HEK293 (cell line): ENCODE data around the gene GDE1.

Source experiments
- FEZF1 ChIP-seq: fragments of 450-650 bp; formaldehyde crosslinking; IDR thresholded peaks from 2 replicates; pipeline ENCODE4 v1.5.1; 2016; ENCODE audit warnings: missing biosample characterization, missing genetic modification characterization
- GLIS2 ChIP-seq: fragments of 450-650 bp; formaldehyde crosslinking; IDR thresholded peaks from 2 replicates; pipeline ENCODE4 v1.5.1; 2016; ENCODE audit warnings: missing biosample characterization, missing genetic modification characterization
- OVOL3 ChIP-seq: fragments of 450-650 bp; formaldehyde crosslinking; IDR thresholded peaks from 2 replicates; pipeline ENCODE4 v1.5.1; 2016; ENCODE audit warnings: missing biosample characterization, missing genetic modification characterization
- PRDM1 ChIP-seq: fragments of 450-650 bp; formaldehyde crosslinking; IDR thresholded peaks from 2 replicates; pipeline ENCODE4; 2016; ENCODE audit warnings: missing biosample characterization, missing genetic modification characterization
- SETDB1 ChIP-seq: IDR thresholded peaks from one replicate; pipeline ENCODE4 v1.6.1; 2017; ENCODE audit warnings: mild to moderate bottlenecking, low read length, moderate library complexity, mixed read lengths; ENCODE audit not compliant: insufficient read length
- SP2 ChIP-seq: fragments of 450-650 bp; formaldehyde crosslinking; IDR thresholded peaks from 2 replicates; pipeline ENCODE4 v1.5.1; 2016; ENCODE audit warnings: missing biosample characterization, missing genetic modification characterization
- SP7 ChIP-seq: fragments of 450-650 bp; formaldehyde crosslinking; IDR thresholded peaks from 2 replicates; pipeline ENCODE4 v1.5.1; 2016; ENCODE audit warnings: missing biosample characterization, missing genetic modification characterization
- ZBTB20 ChIP-seq: fragments of 450-650 bp; formaldehyde crosslinking; IDR thresholded peaks from 2 replicates; pipeline ENCODE4 v1.5.1; 2016; ENCODE audit warnings: missing biosample characterization, missing genetic modification characterization
- ZEB2 ChIP-seq: fragments of 450-650 bp; formaldehyde crosslinking; IDR thresholded peaks from 2 replicates; pipeline ENCODE4 v1.5.1; 2016; ENCODE audit warnings: missing biosample characterization, missing genetic modification characterization
- ZNF10 ChIP-seq: fragments of 450-650 bp; formaldehyde crosslinking; IDR thresholded peaks from 2 replicates; pipeline ENCODE4 v1.5.1; 2017; ENCODE audit warnings: missing biosample characterization, missing genetic modification characterization
- ZNF146 ChIP-seq: fragments of 450-650 bp; formaldehyde crosslinking; IDR thresholded peaks from 2 replicates; pipeline ENCODE4 v1.5.1; 2016; ENCODE audit warnings: missing biosample characterization, missing genetic modification characterization
- ZNF155 ChIP-seq: fragments of 450-650 bp; formaldehyde crosslinking; IDR thresholded peaks from 2 replicates; pipeline ENCODE4 v1.5.1; 2016; ENCODE audit warnings: missing biosample characterization, missing genetic modification characterization
- ZNF221 ChIP-seq: fragments of 450-650 bp; formaldehyde crosslinking; IDR thresholded peaks from 2 replicates; pipeline ENCODE4 v1.5.1; 2017; ENCODE audit warnings: missing biosample characterization, missing genetic modification characterization, borderline replicate concordance
- ZNF366 ChIP-seq: fragments of 450-650 bp; formaldehyde crosslinking; conservative IDR thresholded peaks from 2 replicates; pipeline ENCODE4 v1.5.1; 2016; ENCODE audit warnings: missing biosample characterization, missing genetic modification characterization
- ZNF423 ChIP-seq: fragments of 450-650 bp; formaldehyde crosslinking; IDR thresholded peaks from 2 replicates; pipeline ENCODE4 v1.5.1; 2016; ENCODE audit warnings: missing biosample characterization, missing genetic modification characterization
- ZNF544 ChIP-seq: fragments of 450-650 bp; formaldehyde crosslinking; IDR thresholded peaks from 2 replicates; pipeline ENCODE4 v1.5.0; 2017; ENCODE audit warnings: missing biosample characterization, missing genetic modification characterization
- ZNF571 ChIP-seq: fragments of 450-650 bp; formaldehyde crosslinking; IDR thresholded peaks from 2 replicates; pipeline ENCODE4 v1.5.0; 2017; ENCODE audit warnings: missing biosample characterization, missing genetic modification characterization
- ZNF624 ChIP-seq: fragments of 450-650 bp; formaldehyde crosslinking; IDR thresholded peaks from 2 replicates; pipeline ENCODE4 v1.5.1; 2017; ENCODE audit warnings: missing biosample characterization, missing genetic modification characterization
- ZNF629 ChIP-seq: fragments of 450-650 bp; formaldehyde crosslinking; IDR thresholded peaks from 2 replicates; pipeline ENCODE4 v1.5.1; 2017; ENCODE audit warnings: missing biosample characterization, missing genetic modification characterization
- ZNF791 ChIP-seq: fragments of 450-650 bp; formaldehyde crosslinking; IDR thresholded peaks from 2 replicates; pipeline ENCODE4 v1.5.1; 2016; ENCODE audit warnings: missing biosample characterization, missing genetic modification characterization
- ZNF843 ChIP-seq: fragments of 450-650 bp; formaldehyde crosslinking; IDR thresholded peaks from 2 replicates; pipeline ENCODE4 v1.5.1; 2016; ENCODE audit warnings: missing biosample characterization, missing genetic modification characterization
- ZSCAN16 ChIP-seq: fragments of 450-650 bp; formaldehyde crosslinking; IDR thresholded peaks from 2 replicates; pipeline ENCODE4 v1.5.1; 2016; ENCODE audit warnings: missing biosample characterization, missing genetic modification characterization
- TF ChIP-seq, protein P1 (sequence below): fragments of 450-650 bp; formaldehyde crosslinking; IDR thresholded peaks from 2 replicates; pipeline ENCODE4 v1.5.1; 2017; ENCODE audit warnings: missing biosample characterization, missing genetic modification characterization
- TF ChIP-seq, protein P2 (sequence below): fragments of 450-650 bp; formaldehyde crosslinking; IDR thresholded peaks from 2 replicates; pipeline ENCODE4 v1.5.1; 2016; ENCODE audit warnings: missing biosample characterization, missing genetic modification characterization
- TF ChIP-seq, protein P3 (sequence below): fragments of 450-650 bp; formaldehyde crosslinking; IDR thresholded peaks from 2 replicates; pipeline ENCODE4 v1.5.1; 2016; ENCODE audit warnings: missing biosample characterization, missing genetic modification characterization
- TF ChIP-seq, protein P4 (sequence below): fragments of 450-650 bp; formaldehyde crosslinking; IDR thresholded peaks from 2 replicates; pipeline ENCODE4 v1.5.1; 2017; ENCODE audit warnings: missing biosample characterization, missing genetic modification characterization
- TF ChIP-seq, protein P5 (sequence below): fragments of 450-650 bp; formaldehyde crosslinking; IDR thresholded peaks from 2 replicates; pipeline ENCODE4 v1.5.1; 2016; ENCODE audit warnings: missing biosample characterization, missing genetic modification characterization

The GDE1 gene

DNA sequence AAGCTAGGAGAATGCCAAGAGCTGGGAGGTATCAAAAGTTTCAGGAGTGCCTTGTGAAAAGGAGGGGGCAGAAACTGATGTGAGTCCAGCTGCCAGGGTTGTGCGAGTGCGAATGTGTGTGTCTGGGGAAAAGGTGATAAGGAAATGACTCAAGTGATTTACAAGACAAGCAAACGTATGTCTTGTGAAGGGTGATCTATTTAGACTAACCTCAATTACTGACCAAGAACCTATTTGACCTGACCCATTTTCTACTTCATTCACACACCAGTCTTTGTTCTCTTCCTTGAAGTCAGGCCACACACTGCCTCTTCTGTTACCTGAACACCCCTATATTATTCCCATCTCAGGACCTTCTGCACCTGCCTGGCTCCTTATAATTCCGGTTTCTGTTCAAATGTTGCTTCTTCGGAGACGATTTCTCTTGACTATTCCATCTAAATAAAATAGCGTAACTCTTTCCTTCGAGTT, 1.0 kb downstream of the GDE1 start (continued):
- peak; percentile 25; the same call in 1 of the 2 replicates for TF ChIP-seq SP2 (tag by site-specific recombination)
- TF ChIP-seq ZNF366: 0 out of 2 replicates have a peak, but pooled peaks have one; percentile 23
- no peak for TF ChIP-seq ZNF544
- TF ChIP-seq SETDB1: no peak
- 0 out of 2 replicates have a peak, but pooled peaks have one; percentile 1 for TF ChIP-seq ZNF146 (tag by site-specific recombination)
- no peak for TF ChIP-seq ZNF10
- peak; percentile 43; the same call in 1 of the 2 replicates for TF ChIP-seq ZEB2 (tag by site-specific recombination)
- TF ChIP-seq, protein P1, sequence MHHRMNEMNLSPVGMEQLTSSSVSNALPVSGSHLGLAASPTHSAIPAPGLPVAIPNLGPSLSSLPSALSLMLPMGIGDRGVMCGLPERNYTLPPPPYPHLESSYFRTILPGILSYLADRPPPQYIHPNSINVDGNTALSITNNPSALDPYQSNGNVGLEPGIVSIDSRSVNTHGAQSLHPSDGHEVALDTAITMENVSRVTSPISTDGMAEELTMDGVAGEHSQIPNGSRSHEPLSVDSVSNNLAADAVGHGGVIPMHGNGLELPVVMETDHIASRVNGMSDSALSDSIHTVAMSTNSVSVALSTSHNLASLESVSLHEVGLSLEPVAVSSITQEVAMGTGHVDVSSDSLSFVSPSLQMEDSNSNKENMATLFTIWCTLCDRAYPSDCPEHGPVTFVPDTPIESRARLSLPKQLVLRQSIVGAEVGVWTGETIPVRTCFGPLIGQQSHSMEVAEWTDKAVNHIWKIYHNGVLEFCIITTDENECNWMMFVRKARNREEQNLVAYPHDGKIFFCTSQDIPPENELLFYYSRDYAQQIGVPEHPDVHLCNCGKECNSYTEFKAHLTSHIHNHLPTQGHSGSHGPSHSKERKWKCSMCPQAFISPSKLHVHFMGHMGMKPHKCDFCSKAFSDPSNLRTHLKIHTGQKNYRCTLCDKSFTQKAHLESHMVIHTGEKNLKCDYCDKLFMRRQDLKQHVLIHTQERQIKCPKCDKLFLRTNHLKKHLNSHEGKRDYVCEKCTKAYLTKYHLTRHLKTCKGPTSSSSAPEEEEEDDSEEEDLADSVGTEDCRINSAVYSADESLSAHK: peak; percentile 66; the same call in 1 of the 2 replicates
- TF ChIP-seq, protein P2, sequence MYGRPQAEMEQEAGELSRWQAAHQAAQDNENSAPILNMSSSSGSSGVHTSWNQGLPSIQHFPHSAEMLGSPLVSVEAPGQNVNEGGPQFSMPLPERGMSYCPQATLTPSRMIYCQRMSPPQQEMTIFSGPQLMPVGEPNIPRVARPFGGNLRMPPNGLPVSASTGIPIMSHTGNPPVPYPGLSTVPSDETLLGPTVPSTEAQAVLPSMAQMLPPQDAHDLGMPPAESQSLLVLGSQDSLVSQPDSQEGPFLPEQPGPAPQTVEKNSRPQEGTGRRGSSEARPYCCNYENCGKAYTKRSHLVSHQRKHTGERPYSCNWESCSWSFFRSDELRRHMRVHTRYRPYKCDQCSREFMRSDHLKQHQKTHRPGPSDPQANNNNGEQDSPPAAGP (tag by site-specific recombination): peak; percentile 70
- TF ChIP-seq, protein P3, sequence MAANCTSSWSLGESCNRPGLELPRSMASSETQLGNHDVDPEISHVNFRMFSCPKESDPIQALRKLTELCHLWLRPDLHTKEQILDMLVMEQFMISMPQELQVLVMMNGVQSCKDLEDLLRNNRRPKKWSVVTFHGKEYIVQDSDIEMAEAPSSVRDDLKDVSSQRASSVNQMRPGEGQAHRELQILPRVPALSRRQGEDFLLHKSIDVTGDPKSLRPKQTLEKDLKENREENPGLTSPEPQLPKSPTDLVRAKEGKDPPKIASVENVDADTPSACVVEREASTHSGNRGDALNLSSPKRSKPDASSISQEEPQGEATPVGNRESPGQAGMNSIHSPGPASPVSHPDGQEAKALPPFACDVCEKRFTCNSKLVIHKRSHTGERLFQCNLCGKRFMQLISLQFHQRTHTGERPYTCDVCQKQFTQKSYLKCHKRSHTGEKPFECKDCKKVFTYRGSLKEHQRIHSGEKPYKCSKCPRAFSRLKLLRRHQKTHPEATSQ: no peak
- TF ChIP-seq SP7 (tag by site-specific recombination): peak; percentile 72
- TF ChIP-seq, protein P4, sequence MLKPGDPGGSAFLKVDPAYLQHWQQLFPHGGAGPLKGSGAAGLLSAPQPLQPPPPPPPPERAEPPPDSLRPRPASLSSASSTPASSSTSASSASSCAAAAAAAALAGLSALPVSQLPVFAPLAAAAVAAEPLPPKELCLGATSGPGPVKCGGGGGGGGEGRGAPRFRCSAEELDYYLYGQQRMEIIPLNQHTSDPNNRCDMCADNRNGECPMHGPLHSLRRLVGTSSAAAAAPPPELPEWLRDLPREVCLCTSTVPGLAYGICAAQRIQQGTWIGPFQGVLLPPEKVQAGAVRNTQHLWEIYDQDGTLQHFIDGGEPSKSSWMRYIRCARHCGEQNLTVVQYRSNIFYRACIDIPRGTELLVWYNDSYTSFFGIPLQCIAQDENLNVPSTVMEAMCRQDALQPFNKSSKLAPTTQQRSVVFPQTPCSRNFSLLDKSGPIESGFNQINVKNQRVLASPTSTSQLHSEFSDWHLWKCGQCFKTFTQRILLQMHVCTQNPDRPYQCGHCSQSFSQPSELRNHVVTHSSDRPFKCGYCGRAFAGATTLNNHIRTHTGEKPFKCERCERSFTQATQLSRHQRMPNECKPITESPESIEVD: no peak
- TF ChIP-seq ZNF624 (tag by site-specific recombination): no peak
- TF ChIP-seq ZNF221 (tag by site-specific recombination): no peak
- TF ChIP-seq PRDM1: 0 out of 2 replicates have a peak, but pooled peaks have one; percentile 27
- peak; percentile 60 for TF ChIP-seq ZNF629 (tag by site-specific recombination)
- no peak for TF ChIP-seq ZNF423
- TF ChIP-seq ZBTB20 (tag by site-specific recombination): peak; percentile 10; the same call in 1 of the 2 replicates
- TF ChIP-seq, protein P5, sequence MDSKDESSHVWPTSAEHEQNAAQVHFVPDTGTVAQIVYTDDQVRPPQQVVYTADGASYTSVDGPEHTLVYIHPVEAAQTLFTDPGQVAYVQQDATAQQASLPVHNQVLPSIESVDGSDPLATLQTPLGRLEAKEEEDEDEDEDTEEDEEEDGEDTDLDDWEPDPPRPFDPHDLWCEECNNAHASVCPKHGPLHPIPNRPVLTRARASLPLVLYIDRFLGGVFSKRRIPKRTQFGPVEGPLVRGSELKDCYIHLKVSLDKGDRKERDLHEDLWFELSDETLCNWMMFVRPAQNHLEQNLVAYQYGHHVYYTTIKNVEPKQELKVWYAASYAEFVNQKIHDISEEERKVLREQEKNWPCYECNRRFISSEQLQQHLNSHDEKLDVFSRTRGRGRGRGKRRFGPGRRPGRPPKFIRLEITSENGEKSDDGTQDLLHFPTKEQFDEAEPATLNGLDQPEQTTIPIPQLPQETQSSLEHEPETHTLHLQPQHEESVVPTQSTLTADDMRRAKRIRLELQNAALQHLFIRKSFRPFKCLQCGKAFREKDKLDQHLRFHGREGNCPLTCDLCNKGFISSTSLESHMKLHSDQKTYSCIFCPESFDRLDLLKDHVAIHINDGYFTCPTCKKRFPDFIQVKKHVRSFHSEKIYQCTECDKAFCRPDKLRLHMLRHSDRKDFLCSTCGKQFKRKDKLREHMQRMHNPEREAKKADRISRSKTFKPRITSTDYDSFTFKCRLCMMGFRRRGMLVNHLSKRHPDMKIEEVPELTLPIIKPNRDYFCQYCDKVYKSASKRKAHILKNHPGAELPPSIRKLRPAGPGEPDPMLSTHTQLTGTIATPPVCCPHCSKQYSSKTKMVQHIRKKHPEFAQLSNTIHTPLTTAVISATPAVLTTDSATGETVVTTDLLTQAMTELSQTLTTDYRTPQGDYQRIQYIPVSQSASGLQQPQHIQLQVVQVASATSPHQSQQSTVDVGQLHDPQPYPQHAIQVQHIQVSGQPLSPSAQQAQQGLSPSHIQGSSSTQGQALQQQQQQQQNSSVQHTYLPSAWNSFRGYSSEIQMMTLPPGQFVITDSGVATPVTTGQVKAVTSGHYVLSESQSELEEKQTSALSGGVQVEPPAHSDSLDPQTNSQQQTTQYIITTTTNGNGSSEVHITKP: peak; percentile 78
- TF ChIP-seq OVOL3 (tag by site-specific recombination): 0 out of 2 replicates have a peak, but pooled peaks have one; percentile 6
- TF ChIP-seq GLIS2 (tag by site-specific recombination): no peak
- TF ChIP-seq ZNF571 (tag by site-specific recombination): no peak
- TF ChIP-seq FEZF1 (tag by site-specific recombination): peak; percentile 23; the same call in 1 of the 2 replicates
- TF ChIP-seq ZNF791 (tag by site-specific recombination): no peak
- no peak for TF ChIP-seq ZNF155 (tag by site-specific recombination)
- peak; percentile 21; the same call in 1 of the 2 replicates for TF ChIP-seq ZSCAN16 (tag by site-specific recombination)
- peak; percentile 56 for TF ChIP-seq ZNF843 (tag by site-specific recombination)
